ENCODE measurements around the gene ULK3. TPM values are rescaled to one million over a fixed set of nuclear protein-coding genes. Genes with fewer than 3 reads are reported as not detected.

ULK3 gene
- polyA plus RNA-seq, 2 of the 4 experiments (the other 2 are of a cell fraction), result 28.1 to 48.9 TPM

DNA sequence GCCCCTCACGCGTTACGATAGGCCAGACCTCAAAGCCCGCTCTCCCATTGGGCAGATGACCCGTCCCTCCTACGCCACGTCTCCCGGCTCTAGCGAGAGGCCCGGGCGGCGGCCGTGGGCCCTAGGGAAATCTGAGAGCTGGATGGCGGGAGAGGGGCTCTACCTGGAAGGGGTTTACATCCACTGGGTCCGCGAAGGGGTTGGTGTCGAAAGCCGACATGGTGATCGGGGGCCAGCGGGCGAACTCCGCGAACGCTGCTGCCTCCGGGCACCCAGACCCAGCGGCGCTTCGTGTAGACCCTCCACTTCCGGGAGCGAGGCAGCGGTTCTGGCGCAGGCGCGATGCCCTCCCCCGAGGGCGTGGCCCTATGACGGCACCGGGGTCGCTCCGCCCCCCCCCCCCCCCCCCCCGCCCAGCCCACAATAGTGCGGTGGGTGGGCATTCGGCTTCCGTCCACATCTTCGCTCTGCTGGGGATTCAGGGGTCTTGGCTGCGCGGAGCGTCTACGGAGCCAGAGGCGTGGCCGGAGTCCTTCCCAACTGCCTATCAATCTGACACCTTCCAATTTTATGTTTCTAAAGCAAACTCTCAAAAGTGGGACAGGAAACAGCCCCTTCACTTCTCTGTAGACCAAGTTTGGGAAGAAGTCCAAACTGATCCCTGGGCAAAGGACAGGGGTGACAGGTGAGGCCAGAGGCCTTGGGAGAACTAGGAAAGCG is 30.2 kb upstream of the ULK3 start, which contains the start of gene SCAMP2 (continued):
- TF ChIP-seq E2F6 (IDR thresholded peaks at IDR 0.05; ENCODE audit: borderline replicate concordance, low read depth), result peak; percentile 25; the same call in 1 of the 2 replicates
- no peak for TF ChIP-seq RNF2 (IDR thresholded peaks at IDR 0.05; ENCODE audit: borderline replicate concordance, low read depth)
- TF ChIP-seq CHD4 (IDR thresholded peaks at IDR 0.05; ENCODE audit: borderline replicate concordance), result 0 out of 2 replicates have a peak, but pooled peaks have one; percentile 16
- TF ChIP-seq JUN (IDR thresholded peaks at IDR 0.05), result peak; percentile 90 to 92
- TF ChIP-seq MAFK (IDR thresholded peaks at IDR 0.05; ENCODE audit: partially characterized antibody), result no peak
- TF ChIP-seq TFCP2L1 (CRISPR knock-in tag; IDR thresholded peaks at IDR 0.05), result no peak; the same call in 1 of the 2 replicates
- no peak for TF ChIP-seq REST (IDR thresholded peaks at IDR 0.05)
- TF ChIP-seq USF2 (IDR thresholded peaks at IDR 0.05), result 0 out of 2 replicates have a peak, but pooled peaks have one; percentile 8
- no peak for TF ChIP-seq RAD21 (conservative IDR thresholded peaks at IDR 0.05 in 1 of 2, IDR thresholded peaks at IDR 0.05 in 1 of 2)
- no peak for TF ChIP-seq HOXB5 (CRISPR knock-in tag; IDR thresholded peaks at IDR 0.05)
- TF ChIP-seq SREBF2 (IDR thresholded peaks at IDR 0.05), result no peak
- no peak; the same call in 1 of the 2 replicates for TF ChIP-seq RFX5 (IDR thresholded peaks at IDR 0.05)
- TF ChIP-seq CTCF (IDR thresholded peaks at IDR 0.05), result no peak
- TF ChIP-seq HES2 (IDR thresholded peaks at IDR 0.05), result no peak
- peak; percentile 96 for TF ChIP-seq BCL3 (IDR thresholded peaks at IDR 0.05)
- TF ChIP-seq PBX3 (IDR thresholded peaks at IDR 0.05), result peak; percentile 96
- TF ChIP-seq, protein P1, sequence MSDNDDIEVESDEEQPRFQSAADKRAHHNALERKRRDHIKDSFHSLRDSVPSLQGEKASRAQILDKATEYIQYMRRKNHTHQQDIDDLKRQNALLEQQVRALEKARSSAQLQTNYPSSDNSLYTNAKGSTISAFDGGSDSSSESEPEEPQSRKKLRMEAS (IDR thresholded peaks at IDR 0.05), result peak; percentile 76
- TF ChIP-seq HOXB13 (CRISPR knock-in tag; IDR thresholded peaks at IDR 0.05; ENCODE audit: low read depth), result no peak
- no peak for TF ChIP-seq RARB (CRISPR knock-in tag; IDR thresholded peaks at IDR 0.05)
- peak; percentile 9; the same call in 1 of the 3 replicates for TF ChIP-seq SMC3 (IDR thresholded peaks at IDR 0.05)
- TF ChIP-seq EP300 (IDR thresholded peaks at IDR 0.05), result no peak
- TF ChIP-seq KDM5A (IDR thresholded peaks at IDR 0.05), result 0 out of 2 replicates have a peak, but pooled peaks have one; percentile 16
- TF ChIP-seq HDAC2 (IDR thresholded peaks at IDR 0.05), result no peak
- no peak for TF ChIP-seq FOSB (CRISPR knock-in tag; IDR thresholded peaks at IDR 0.05)
- no peak for TF ChIP-seq MYC (IDR thresholded peaks at IDR 0.05; ENCODE audit: borderline replicate concordance, low read length)
